Activated T-cell treated with anti-CD3 and anti-CD28 coated beads for 24 hours (primary cell): ENCODE data around the gene TTC7B.

Source experiments
- DNase-seq: peaks from one replicate; pipeline ENCODE4 v3.0.0-alpha.2; 2020; ENCODE audit warnings: low read depth

The TTC7B gene

DNA sequence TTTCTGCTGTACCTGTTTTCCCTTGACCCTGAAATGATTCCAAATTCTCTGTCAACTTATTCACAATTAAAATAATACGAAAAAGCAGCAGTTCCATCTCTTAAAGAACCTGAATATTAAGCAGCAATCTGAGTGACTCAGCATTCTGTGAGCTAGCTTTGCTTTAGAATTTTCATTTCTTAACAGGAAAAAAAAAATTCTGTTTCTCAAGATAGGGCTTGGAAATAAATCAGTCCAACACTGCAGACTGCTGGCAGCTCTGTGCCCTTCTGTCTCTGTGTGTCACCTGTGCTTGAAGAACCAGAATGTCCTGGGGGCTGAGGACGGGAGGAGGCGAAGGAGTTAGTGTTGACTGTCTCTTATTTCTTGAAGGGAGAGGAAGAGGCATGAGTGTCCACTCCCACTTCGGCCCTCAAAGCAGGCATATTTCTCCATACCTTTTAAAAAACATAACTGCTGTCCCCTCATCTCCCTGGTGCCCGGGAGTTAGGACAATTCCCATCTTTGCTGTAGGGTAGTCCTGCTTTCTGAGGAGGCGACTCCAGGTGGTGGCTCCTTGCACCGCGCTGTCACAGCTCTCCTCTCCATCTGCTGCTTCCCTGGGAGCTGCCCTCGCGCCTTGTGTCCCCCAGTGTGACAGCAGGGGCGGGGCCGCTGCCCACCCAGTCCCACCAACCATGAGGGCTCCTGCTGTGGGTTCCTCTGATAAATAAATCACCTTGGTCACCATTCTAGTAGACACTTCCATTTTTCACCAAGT lies 216.3 kb downstream of the TTC7B start:
- no peak for DNase-seq

GRCh38 chr14:90599339-90599738 lies 216.9 kb downstream of the TTC7B start:
- no peak for DNase-seq

GRCh38 chr14:90597961-90598360 lies 218.3 kb downstream of the TTC7B start:
- DNase-seq = no peak

DNA sequence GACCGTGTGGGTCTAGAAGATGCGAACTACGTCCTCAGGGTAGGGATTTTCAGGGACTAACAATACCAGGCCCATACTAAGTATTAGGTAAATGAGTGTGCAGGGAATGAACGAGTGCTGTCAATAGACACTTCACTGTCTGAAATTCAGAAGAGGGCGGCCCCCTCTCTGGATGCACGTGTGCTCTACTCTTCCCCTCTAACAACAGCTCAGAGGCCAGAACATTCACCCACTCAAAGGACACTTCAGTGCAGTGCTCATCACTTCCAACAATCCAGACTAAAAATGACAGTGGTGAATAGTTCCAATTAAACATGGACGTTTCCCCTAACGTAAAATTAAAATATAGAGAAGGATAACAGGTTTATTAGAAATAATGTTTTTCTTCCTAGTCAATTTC lies 219.5 kb downstream of the TTC7B start:
- DNase-seq = no peak

DNA sequence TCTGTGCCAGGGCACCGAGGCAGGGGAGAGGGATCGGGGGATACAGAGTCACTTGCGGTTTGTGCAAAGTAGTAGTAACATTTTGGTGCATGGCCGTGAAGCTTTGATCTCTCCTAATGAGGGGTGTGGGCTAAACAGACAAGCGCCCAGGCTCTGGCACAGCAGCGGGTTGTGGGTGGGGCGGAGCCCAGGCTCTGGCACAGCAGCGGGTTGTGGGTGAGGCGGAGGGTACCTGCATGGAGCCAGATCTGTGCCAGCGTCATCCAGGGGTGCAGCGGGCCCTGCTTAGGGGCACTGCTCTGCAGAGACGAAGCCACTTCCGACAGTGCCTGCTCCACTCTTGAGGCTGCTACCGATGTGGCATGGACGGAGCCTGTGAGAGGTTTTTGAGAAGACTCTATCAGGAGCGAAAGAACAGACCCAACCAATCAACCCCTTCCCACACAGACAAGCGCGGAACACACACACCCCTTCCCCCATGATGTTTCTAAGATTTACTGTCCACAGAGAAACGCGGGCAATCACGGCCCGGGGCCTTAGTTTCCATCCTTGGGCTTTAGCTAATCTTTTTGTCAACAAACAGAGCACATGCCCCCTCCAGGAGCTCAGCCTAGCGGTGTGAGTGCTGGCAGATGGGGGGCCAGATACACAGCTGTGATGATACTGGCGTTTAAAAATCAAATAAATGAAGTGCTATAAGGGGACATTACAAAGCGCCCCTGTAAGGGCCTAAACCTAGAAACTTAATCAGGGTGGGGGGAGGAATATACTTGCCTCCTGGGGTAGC lies 222.8 kb downstream of the TTC7B start:
- no peak for DNase-seq

- no peak for DNase-seq
Observed at GRCh38 chr14:90592655-90593054, 223.6 kb downstream of the TTC7B start.

GRCh38 chr14:90587918-90588317 lies 228.3 kb downstream of the TTC7B start:
- no peak for DNase-seq

DNA sequence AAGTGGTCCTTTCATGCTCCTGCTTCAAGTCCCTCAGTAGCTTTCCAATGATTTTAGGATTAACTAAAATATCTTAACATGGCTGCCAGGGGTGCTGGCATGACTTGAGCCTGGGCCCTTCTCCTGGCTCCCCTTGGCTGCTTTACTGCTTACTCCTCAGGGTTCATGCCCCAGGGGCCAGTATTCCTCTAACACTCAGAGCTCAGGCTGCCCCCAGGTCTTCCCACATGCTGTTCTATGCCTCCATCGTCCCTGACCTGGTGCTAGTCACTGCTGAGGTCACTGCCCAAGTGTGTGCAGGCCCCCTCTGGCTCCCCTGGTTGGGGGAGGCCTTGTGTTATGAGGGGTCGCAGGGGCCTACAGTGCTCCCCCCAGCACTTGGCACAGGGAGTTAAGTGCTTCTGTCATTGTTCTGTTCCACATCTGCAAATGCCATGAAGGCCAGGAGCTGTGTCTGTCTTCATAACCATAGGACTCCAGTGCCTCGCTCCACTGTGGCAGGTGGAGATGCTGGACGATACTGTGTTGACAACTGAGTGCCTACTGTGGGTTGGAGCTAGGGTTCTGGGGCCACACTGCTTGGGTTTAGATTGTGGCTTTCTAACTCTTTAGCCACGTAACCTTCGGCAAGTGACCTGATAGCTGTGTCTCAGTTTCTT lies 228.8 kb downstream of the TTC7B start:
- no peak for DNase-seq

GRCh38 chr14:90585106-90585505 lies 231.1 kb downstream of the TTC7B start:
- DNase-seq = no peak

DNA sequence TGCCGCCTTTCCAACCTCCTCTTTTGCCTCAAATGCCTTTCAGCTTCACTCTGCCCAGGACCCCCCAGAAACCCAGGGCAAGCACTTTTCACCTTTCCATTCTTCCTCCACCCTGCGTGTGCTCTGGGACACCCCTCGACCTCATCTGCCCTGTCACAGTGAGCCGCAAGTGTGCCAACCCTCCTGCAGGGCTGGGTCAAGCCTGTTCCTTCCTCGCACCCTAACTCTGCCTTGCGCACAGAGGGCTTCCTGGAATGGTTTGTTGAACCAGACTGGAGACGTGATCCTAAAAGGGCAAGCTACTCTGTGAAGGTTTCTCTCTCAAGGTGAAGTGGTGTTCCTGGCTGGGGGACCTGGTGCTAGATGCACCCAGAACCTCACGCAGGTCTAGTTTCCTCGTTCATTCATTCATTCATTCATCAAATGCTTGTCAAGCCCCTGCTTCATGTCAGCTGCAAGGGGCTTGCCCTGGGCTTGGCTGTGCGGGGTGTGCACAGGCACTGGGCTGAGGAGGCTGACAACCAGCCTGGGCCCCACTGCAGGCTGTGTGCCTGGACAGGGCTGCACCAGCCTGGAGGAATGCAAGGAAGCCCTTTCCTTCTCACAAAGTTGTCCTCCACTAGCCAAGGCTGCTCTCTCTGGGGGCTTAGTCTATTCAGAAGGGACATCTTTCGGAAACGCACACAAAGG lies 232.2 kb downstream of the TTC7B start:
- DNase-seq = no peak

GRCh38 chr14:90583427-90583826 lies 232.8 kb downstream of the TTC7B start:
- DNase-seq = no peak

GRCh38 chr14:90582166-90582565 lies 234.1 kb downstream of the TTC7B start:
- DNase-seq = no peak

- no peak for DNase-seq
Observed at GRCh38 chr14:90581745-90582144, 234.5 kb downstream of the TTC7B start.

DNA sequence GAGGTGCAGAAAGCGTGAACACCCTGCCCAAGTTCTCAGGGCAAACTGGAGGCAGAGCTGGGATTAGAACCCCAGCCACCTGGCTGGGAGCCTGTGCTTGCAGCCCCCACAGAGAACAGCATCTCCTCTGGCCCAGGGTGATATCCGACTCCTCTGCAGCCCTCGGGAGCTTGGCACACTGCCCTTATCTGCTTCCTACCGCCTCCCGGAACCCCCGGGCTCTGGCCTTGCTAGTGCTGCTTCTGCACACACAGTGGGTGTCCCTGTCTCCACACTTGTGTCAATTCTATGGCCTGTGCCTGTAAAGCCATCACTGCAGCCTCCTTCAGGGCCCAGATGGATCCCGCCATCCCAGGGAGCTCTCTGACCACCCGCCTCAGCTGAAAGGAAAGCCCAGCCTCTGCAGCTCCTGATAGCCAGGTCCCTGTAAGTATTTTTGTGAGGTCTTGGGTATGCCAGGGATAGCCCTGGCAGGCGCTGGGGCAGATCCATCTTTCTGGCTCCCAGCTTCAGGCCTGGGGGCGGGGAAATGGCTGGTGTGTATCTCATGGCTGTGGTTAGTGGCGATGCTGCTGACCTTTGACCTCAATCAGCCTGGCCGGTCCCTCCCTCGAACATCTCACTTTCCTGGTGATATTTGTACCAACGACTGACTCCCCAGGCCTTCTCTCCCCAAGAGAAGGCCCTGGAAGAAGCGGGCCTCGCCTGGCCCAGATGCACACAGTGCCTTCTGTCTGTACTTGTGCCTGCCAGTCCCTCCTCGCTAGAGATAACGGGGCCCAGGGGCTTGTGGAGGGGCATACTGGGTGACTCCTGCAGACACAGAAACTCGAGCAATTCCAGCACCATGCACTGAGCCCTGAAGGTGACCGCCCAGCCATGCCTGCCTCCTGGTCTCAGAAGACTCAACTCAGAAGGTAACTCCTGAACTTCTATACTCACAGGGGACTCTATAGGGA lies 235.6 kb downstream of the TTC7B start:
- no peak for DNase-seq

DNA sequence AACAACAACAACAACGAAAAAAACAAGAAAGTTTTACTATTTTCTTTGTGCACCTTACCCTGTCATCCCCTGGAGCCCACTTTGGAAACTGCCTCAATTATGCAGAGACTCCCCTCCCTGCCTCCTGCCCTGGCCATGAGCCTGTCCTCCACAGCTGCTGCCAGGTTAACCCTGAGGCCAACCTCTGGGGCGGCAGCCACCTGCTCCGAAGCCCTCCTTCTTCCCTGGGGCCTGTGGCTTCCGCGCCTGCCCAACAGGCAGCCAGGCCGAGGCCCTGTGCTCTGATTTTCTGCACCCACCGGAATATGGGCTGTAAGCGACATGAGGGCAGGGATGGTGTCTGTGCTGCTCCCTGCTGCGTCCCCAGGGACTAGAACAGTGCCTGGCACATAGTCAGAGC lies 236.4 kb downstream of the TTC7B start:
- no peak for DNase-seq

DNA sequence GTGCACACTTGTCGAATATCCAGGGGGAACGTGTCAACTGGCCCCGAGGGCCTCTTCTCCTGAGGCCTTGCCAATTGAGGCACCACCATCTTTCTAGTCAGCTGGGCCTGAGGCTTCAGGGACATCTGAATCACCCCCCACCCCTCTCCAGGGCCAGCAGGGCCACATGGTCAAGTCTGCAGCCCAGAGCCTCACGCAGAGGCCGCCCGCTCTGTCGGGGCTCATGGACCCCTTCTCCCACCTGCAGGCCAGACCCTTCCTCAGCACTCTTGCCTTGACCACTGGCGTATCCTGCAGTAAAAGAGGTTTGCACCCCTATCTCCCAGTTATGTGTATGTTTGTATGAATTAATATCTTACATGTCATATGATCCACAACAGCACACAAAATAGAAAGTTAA lies 237.1 kb downstream of the TTC7B start:
- DNase-seq = no peak

- DNase-seq = no peak
Observed at GRCh38 chr14:90578283-90578985, 237.8 kb downstream of the TTC7B start.

DNA sequence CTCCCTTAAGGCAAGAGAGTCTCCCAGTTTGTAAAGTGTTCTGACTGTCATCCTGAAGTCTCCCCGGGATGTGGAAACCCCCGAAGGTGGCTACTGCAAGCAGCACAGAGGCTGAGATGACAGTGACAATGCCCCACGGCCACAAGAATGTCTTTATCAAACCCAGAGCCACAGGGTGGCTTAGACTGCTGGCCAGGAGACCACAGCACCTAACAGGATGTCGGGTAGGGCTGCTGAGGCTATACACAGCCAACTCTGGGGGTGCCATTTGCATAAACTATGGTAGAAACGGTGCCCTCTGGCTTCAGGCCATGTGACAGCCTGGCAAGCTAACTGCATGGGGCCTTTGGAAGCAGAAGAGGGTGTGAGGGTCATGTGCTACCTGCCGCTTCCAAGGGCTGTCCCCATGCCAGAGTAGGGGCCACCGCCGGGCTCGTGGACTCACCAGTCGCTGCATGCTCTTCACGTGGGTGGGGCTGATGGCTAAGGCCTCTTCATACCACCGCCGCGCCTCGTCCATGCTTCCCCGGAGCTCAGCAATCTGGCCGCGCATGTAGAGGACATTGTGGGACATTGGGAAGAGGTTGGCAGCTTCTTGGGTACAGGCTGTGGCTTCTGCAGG lies 238.5 kb downstream of the TTC7B start:
- no peak for DNase-seq

DNA sequence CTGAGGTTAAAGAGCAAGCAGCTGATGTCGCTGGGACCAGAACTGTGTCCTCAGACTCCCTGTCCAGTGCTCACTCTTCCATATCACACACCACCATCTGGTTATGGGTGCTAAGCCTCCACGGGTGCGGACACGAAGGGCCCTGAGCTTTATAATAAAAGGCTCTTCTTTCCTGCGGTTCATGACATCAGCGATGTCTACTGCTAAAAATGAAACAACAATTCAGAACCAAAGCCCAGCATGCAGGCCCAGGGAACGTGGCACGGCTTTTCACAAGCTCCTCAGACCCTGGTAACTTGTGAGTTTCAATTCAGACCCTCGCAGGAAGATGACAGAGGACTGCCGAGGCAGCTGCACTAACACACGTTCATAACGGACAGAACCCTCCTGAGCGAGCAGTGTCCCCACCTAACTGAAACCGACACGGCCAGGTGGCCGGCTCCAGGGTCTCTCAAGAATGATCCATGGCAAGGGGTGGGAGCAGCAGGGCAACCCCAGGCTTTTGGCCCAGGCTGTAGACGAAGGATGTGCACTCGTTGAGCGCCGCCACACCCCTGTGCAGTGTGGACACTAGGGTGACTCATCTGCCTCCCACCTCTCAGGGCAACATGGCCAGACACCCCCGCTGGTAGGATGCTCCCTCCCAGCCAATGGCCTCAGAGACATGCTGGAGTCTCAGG lies 239.1 kb downstream of the TTC7B start:
- DNase-seq = no peak

DNA sequence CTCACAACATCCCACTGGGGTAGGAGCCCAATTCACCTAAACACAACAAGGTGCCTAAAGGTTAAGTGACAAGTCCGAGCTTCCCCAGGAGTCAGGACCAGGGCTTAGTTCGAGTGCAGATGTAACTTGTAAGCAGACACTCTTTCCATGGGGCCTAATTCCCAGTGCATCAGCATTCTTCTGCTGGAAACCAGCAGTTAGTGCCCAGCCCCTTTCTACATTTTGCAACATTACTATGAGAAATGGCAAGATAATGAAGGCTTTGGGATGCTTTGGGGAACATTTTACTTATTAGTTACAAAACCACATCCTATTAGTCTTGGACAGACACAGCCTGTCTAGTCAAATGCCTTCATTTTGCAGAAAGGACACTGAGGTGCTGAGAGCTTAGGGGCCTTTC lies 239.6 kb downstream of the TTC7B start:
- no peak for DNase-seq
